Measurements from ENCODE around the gene HIBADH.

HIBADH gene

GRCh38 chr7:27636326-27637006, 26.2 kb downstream of the HIBADH start:
- no peak for DNase-seq (ENCODE audit: low read depth in 3 of 3)

GRCh38 chr7:27635728-27636127, 27.0 kb downstream of the HIBADH start:
- no peak for DNase-seq (ENCODE audit: low read depth in 3 of 3)

GRCh38 chr7:27634671-27635493, 27.8 kb downstream of the HIBADH start:
- DNase-seq (ENCODE audit: low read depth in 3 of 3): no peak

- DNase-seq (ENCODE audit: low read depth in 3 of 3): no peak
Measured at GRCh38 chr7:27633062-27633461, 29.6 kb downstream of the HIBADH start.

- no peak for DNase-seq (ENCODE audit: low read depth in 3 of 3)
Measured at GRCh38 chr7:27631391-27631790, 31.3 kb downstream of the HIBADH start.

- no peak for DNase-seq (ENCODE audit: low read depth in 3 of 3)
Measured at GRCh38 chr7:27627146-27627545, 35.5 kb downstream of the HIBADH start.

GRCh38 chr7:27619492-27619891, 43.2 kb downstream of the HIBADH start:
- no peak for DNase-seq (ENCODE audit: low read depth in 3 of 3)

- no peak for DNase-seq (ENCODE audit: low read depth in 3 of 3)
Measured at GRCh38 chr7:27617651-27618381, 44.9 kb downstream of the HIBADH start.

GRCh38 chr7:27616914-27617548, 45.7 kb downstream of the HIBADH start:
- no peak for DNase-seq (ENCODE audit: low read depth in 3 of 3)

- no peak for DNase-seq (ENCODE audit: low read depth in 3 of 3)
Measured at GRCh38 chr7:27616186-27616491, 46.5 kb downstream of the HIBADH start.

- DNase-seq (ENCODE audit: low read depth in 3 of 3): no peak
Measured at GRCh38 chr7:27615420-27616185, 47.1 kb downstream of the HIBADH start.

- no peak for DNase-seq (ENCODE audit: low read depth in 3 of 3)
Measured at GRCh38 chr7:27614095-27614494, 48.6 kb downstream of the HIBADH start.

GRCh38 chr7:27611059-27611458, 51.6 kb downstream of the HIBADH start:
- DNase-seq (ENCODE audit: low read depth in 3 of 3): no peak

GRCh38 chr7:27608776-27609495, 53.7 kb downstream of the HIBADH start:
- DNase-seq (ENCODE audit: low read depth in 3 of 3): no peak

GRCh38 chr7:27607210-27607606, 55.5 kb downstream of the HIBADH start:
- no peak for DNase-seq (ENCODE audit: low read depth in 3 of 3)

- DNase-seq (ENCODE audit: low read depth in 3 of 3): no peak
Measured at GRCh38 chr7:27606270-27607209, 56.1 kb downstream of the HIBADH start.

- DNase-seq (ENCODE audit: low read depth in 3 of 3): no peak
Measured at GRCh38 chr7:27605689-27606269, 56.9 kb downstream of the HIBADH start.

GRCh38 chr7:27605283-27605682, 57.4 kb downstream of the HIBADH start:
- no peak for DNase-seq (ENCODE audit: low read depth in 3 of 3)

- no peak for DNase-seq (ENCODE audit: low read depth in 3 of 3)
Measured at GRCh38 chr7:27603813-27604212, 58.9 kb downstream of the HIBADH start.

All from stimulated activated CD4-positive, alpha-beta T cell treated with anti-CD3 and anti-CD28 coated beads, TNF-alpha, amount 100 ng/mL, for 4 hours (primary cell).